WI38 (cell line): ENCODE data around the gene ESRP2.

ENCODE experiments used
- H3K4me3 ChIP-seq: 2 replicates; pipeline ENCODE4 v1.5.1; 2011; ENCODE audit warnings: low read depth, mild to moderate bottlenecking, control low read depth, low read length
- TF ChIP-seq, protein P1 (sequence below): IDR thresholded peaks from 2 replicates; pipeline ENCODE4 v1.5.1; 2012; ENCODE audit warnings: low read depth, mild to moderate bottlenecking, control low read depth, low read length

Gene ESRP2

DNA sequence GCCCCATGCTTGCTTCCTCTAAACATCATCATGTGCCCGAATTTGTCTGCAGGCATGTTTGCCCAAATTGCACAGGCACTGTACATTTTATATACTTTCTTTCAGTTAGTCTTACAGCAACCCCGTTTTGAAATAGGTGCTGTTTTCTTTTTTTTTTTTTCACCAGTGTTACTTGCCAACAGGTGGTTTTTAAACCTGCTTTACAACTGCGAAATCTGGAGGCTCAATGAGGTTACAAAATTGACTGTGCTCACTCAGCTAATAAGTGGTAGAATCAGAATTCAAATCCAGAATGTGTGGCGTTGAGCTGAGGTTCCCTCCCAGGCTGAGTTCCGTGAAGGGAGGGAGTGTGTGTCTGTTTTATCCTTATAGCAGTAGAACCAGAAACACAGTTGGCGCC is 15.0 kb upstream of the ESRP2 start:
- H3K4me3 ChIP-seq, result no peak overlapping the region
- TF ChIP-seq, protein P1, sequence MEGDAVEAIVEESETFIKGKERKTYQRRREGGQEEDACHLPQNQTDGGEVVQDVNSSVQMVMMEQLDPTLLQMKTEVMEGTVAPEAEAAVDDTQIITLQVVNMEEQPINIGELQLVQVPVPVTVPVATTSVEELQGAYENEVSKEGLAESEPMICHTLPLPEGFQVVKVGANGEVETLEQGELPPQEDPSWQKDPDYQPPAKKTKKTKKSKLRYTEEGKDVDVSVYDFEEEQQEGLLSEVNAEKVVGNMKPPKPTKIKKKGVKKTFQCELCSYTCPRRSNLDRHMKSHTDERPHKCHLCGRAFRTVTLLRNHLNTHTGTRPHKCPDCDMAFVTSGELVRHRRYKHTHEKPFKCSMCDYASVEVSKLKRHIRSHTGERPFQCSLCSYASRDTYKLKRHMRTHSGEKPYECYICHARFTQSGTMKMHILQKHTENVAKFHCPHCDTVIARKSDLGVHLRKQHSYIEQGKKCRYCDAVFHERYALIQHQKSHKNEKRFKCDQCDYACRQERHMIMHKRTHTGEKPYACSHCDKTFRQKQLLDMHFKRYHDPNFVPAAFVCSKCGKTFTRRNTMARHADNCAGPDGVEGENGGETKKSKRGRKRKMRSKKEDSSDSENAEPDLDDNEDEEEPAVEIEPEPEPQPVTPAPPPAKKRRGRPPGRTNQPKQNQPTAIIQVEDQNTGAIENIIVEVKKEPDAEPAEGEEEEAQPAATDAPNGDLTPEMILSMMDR, result no peak

DNA sequence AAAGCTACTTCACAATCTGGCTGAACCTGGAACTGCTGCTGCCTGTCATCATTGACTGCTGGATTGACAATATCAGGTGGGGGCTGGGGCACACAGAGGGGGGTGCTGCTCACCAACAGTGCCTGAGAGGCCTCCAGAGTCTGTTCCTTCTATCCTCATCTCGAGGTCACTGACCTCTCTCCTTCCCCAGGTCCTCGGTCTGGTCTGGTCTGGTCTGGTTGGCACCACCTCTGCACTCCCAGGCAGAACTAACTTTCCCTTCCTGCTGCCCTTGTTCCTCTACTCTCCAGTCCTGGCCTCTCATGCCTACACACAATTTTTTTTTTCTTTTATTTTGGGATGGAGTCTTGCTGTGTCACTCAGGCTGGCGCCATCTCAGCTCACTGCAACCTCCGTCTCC is 13.4 kb upstream of the ESRP2 start:
- TF ChIP-seq, protein P1, result no peak
- no peak overlapping the region for H3K4me3 ChIP-seq

DNA sequence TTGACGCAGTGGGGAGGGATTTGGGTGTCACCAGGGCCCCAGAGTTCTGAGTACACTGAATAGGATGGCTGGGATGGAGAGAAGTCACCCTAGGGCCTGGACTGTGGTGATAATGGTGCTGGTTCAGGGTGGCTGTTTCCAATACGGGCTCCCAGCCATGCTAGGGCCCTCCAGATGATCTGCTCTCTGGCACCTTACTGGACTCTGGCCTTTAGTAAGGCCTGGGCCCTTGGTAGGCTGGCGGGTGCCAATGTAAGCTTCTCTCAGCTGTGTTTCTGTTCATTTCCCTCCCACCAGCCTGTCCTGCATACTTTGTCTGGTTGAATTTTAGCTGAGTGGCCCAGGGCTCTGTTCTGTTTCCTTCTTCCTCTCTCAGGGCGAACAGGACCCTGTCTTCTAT is 12.0 kb upstream of the ESRP2 start:
- TF ChIP-seq, protein P1, result no peak
- no peak overlapping the region for H3K4me3 ChIP-seq

DNA sequence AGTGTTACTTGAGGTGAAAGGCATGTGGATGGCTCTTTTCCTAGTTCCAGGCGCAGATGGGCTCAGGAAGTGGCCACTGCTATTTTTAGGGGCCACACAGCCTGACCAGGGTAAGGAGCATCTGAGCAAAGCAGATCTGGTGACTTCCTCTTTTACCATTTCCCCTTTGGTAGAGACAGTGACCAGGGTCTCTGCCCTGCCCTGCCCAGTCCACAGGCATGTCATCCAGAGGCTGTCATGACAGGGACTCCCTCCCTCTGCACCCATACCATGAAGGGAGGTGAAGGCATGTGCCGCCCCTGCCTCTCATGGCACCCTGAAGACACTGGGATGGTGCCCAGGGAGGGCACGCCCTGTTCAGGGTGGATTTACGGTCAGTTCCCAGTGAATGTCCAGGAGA is 11.5 kb upstream of the ESRP2 start:
- TF ChIP-seq, protein P1, result no peak
- no peak overlapping the region for H3K4me3 ChIP-seq

DNA sequence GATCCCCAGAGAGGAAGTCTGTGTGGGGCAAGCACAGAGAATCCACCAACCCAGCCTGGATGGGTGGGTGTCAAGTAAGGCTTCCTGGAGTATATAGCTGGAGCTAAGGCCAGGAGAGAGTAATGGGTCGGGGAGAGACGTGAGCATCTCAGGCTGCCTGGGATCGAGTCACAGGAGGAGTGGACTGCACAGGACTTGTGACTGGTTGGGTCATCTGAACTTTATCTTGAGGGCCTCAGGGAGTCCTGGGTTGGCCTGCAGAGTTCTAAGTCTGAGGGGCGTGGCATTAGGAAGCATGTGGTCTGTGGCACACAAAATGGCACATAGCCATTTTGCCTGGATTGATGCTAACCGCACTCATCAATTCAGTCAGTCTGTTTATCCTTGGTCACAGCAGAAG is 10.7 kb upstream of the ESRP2 start:
- TF ChIP-seq, protein P1, result no peak
- H3K4me3 ChIP-seq, result no peak overlapping the region; the same call in 1 of the 2 replicates

DNA sequence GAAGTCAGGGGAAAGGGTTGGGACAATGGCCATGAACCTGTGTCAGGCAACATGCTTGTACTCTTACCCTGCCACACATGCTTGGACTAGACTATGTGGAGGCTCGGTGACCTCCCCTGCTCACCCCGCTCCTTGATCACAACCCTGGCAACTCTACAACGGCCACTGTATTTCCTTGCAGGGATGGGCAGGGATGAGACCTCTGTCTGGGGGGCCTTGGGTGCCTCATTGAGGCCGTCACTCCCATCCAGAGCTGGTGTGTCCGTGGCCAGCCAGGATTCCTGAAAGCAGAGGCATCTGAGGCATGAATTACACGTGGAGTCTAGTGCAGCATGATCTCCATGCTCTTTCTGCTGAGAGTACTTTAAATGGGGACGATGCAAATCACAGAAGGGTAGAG is 10.2 kb upstream of the ESRP2 start:
- H3K4me3 ChIP-seq, result peak overlapping the region; percentile 95
- TF ChIP-seq, protein P1, result no peak

DNA sequence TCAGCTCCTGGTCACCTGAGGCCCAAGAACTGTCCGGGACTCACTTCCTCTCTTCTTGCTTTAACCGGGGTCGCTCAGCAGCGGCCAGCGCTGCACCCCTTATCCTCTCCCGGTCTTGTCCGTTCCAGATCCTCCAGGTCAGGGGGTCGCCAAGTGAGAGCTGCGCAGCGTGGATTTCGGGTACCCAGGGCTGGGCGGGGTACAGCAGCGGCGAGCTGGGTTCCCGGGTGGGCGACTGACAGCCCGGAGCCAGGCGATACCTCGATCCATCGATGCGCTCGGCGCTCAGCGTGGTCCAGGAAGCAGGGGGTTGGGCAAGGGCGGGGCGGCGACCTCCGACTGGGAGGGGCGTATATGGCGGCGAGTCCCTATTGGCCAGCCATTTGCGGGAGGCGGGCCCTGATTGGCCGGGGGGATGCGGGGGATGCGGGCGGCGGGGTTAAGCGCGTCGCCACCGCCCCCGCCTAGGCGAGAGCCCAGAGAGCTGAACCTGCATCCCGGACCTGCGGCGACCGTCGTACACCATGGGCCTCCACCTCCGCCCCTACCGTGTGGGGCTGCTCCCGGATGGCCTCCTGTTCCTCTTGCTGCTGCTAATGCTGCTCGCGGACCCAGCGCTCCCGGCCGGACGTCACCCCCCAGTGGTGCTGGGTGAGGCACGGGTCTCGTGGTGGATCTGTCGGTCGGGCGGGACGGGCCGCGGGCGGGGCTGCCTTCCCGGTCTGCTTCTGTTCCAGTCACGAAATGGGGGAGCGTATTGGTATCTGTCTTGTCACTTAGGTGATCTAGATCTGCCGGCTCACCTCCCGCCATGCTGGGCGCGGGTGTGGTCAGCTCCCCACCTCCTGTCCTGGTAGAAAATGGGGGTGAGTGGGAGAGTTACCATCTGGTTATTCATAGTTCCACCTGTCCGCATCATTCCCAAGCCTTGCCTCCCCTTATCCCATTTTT is 9.3 kb upstream of the ESRP2 start, which contains the start of gene PLA2G15:
Gene PLA2G15, plus strand, starts transcription at position 471 of the 951 bp plus-strand sequence. Its CDS starts 54 bp downstream, at position 525.
- peak within 1 kb of the TSS; percentile 95 for H3K4me3 ChIP-seq
- TF ChIP-seq, protein P1, result no peak
